Measurements from ENCODE around the gene ZNF438. TPM values are rescaled to one million over a fixed set of nuclear protein-coding genes. Genes with fewer than 3 reads are reported as not detected.

The ZNF438 gene
- total and polyA plus RNA-seq, 8 donors, result 9.6 to 20.1 (median 10.7) TPM

- no peaks in the 10 kb centered on the region for H3K9me3 ChIP-seq
- H3K36me3 ChIP-seq, result no peaks in the 10 kb centered on the region
- no peaks in the 10 kb centered on the region for H3K27me3 ChIP-seq
- H3K27ac ChIP-seq, result no peak overlapping the region
- no peak for ATAC-seq
- no peak overlapping the region for H3K4me3 ChIP-seq
- DNase-seq, result peak in 1 of 4 donors; percentile 61
- TF ChIP-seq CTCF (IDR thresholded peaks at IDR 0.05), result no peak
- intact Hi-C loops (cut with DNase I), result no loop called here
- H3K4me1 ChIP-seq, result peaks cover 18 to 19% of the 10 kb centered on the region in 2 donors
Observed at GRCh38 chr10:30813872-30814481, 217.7 kb downstream of the ZNF438 start.

- intact Hi-C loops (cut with DNase I), result no loop called here
- peak; percentile 71 for ATAC-seq
- DNase-seq, result peak in 2 of 4 donors; percentile 57 to 78
- H3K4me1 ChIP-seq, result peaks cover 18 to 19% of the 10 kb centered on the region in 2 donors
- H3K36me3 ChIP-seq, result no peaks in the 10 kb centered on the region
- H3K27ac ChIP-seq, result peak overlapping the region; percentile 66 to 83
- no peak for TF ChIP-seq CTCF (IDR thresholded peaks at IDR 0.05)
- no peaks in the 10 kb centered on the region for H3K27me3 ChIP-seq
- no peak overlapping the region for H3K4me3 ChIP-seq
- no peaks in the 10 kb centered on the region for H3K9me3 ChIP-seq
Observed at GRCh38 chr10:30812018-30812851, 219.4 kb downstream of the ZNF438 start.

- peak in 2 of 4 donors; percentile 63 to 75 for DNase-seq
- peak overlapping the region; percentile 43 to 66 for H3K27ac ChIP-seq
- H3K27me3 ChIP-seq, result no peaks in the 10 kb centered on the region
- H3K9me3 ChIP-seq, result no peaks in the 10 kb centered on the region
- TF ChIP-seq CTCF (IDR thresholded peaks at IDR 0.05), result no peak
- intact Hi-C loops (cut with DNase I), result no loop called here
- H3K4me3 ChIP-seq, result no peak overlapping the region
- H3K4me1 ChIP-seq, result peaks cover 18 to 19% of the 10 kb centered on the region in 2 donors
- ATAC-seq, result peak; percentile 16
- no peaks in the 10 kb centered on the region for H3K36me3 ChIP-seq
Observed at GRCh38 chr10:30811276-30812017, 220.2 kb downstream of the ZNF438 start.

- no peak for ATAC-seq
- Histone ChIP-seq H3K27me3 (no peaks in the 10 kb centered on the region), H3K4me1 (peaks cover 18 to 19% of the 10 kb centered on the region in 2 donors)
Observed at GRCh38 chr10:30810416-30810815, 221.2 kb downstream of the ZNF438 start.

More at GRCh38 chr10:30810416-30810815, 221.2 kb downstream of the ZNF438 start:
- DNase-seq, result no peak
- intact Hi-C loops (cut with DNase I), result no loop called here
- no peak overlapping the region for H3K27ac ChIP-seq
- no peak for TF ChIP-seq CTCF (IDR thresholded peaks at IDR 0.05)
- H3K9me3 ChIP-seq, result no peaks in the 10 kb centered on the region
- no peak overlapping the region for H3K4me3 ChIP-seq
- H3K36me3 ChIP-seq, result no peaks in the 10 kb centered on the region

Measured in left lung (tissue), 10 donors.